Measurements from ENCODE around the gene CEACAM6.
A peak's percentile ranks its signal among the peaks of the same experiment; 100 is the strongest.
"Not testable (repeated sequence)": the region's sequence is repeated elsewhere in the genome, so short reads cannot be mapped to it uniquely, and the experiment has no call there.

Gene CEACAM6

DNA sequence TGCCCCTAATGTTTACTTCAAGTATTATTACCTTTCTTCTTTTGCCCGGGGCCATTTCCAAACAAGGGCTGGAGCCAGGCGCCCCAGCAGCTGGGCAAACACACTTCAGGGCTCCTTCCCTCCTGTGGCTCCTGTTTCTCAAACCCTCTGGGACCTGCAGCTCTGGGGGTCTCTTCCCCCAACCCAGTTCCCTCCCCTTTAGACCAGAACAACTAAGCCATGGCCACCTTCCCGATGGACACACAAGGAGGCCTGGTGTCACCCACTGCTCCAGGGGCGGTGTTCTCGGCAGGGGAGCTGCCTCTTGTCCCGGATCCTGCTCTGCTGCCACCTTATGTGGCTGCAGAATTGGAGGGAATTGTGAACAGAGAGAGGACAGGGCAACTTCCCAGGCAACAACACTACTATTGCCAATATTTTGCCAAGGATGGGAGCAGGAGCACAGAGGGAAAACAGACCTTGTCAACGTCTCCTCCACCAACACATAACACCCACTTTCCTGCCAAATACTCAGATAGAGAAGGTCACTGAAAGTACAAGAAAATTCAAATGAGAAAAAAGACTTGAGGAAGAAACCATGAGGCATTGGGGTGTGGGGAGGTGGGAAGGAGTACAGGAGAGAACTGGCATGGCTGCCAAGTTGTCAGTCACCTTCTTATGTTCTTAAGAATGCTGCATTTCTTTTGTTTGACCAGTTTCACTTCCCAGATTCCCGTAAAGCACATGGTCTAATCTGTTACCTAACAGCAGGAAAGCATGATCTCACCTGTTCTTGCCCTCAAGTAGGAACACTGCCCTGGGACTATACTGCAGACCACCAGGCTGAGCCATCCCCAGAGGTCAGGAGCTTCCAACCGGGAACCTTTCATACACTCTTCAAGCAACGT, 4.8 kb upstream of the CEACAM6 start:
- not testable (repeated sequence) for DNase-seq

DNA sequence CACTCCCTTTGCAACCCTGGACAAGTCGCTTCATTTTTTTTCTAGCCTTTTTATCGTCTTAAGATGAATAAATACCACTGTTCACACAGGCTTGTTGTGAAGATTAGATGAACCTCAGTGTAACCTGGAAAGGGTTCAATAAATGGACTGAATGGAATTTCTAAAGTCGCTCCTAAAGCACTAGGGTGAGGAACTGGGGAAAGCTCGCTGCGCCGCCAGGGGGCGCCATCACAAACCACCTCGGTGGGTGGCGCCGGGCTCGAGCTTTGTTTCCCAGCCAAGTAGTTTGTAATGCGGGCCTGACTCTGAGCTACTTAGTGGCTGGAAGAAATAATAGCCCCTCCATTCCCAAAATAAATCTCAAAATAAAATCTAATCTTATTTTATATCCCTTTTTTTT, 2.2 kb upstream of the CEACAM6 start:
- peak; percentile 65 to 70 for DNase-seq

DNA sequence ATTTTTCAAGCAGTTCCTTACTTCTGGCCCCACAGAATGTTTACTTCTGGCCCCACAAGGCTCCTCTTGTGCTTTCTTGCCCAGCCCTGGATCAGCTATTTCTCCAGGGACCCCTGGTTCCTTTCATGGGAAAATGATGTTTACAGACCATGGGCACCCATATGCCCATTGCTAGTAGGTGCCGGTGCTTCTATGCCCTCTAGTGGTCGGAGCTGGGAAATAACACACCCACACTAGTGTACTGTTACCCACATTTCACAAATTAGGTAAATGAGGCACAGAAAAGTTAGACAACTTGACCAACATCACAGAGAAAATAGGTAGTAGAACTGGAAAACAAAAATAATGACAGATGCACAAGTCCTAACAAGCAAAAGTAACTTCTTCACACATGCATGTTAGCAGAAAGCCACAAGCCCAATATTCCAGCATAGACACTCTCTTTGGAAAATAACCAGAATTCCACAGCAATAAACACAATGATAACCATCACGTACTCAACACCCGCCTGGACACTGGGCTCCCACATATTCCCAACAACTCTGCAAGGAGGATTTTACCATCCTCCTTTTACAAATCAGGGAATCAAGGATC, 1.3 kb upstream of the CEACAM6 start:
- peak; percentile 63 to 72 for DNase-seq

DNA sequence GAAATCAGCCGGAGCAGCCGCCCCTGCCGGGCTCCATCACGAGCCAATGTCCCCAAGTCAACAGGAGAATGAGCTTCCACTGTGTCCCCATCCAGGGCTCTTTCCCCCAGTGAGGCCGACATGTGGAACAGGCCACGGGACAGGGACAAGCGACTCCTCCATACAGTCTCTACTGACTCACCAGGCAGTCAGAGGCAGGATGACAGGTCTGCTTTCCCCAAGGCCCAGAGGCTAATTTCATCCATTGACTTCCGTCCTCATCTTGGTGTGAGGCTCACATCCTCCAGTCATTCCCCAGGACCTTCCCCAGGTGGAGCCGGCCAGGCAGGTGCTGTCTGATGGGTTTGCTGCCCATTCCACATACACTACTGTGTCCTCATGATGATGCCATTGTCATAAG, 3.5 kb downstream of the CEACAM6 start:
- DNase-seq, result no peak

DNA sequence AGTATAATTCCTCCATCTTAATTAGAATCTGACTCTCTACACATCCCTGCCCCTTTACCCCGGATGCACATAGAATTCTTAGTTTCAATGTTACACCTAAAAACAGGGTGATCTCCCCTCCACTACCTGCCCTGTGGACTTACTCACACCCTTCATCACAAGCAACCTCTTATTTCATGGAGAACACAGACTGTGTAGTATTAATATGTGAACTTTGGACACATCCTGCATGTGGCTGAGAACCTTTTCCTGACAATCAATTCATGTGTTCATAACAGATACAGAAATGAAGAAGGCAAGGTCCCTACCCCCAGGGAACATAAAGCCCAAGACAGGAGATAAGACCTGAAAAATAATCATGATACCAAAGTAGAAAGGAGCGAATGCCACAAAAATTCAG, 11.8 kb downstream of the CEACAM6 start:
- DNase-seq, result no peak

DNA sequence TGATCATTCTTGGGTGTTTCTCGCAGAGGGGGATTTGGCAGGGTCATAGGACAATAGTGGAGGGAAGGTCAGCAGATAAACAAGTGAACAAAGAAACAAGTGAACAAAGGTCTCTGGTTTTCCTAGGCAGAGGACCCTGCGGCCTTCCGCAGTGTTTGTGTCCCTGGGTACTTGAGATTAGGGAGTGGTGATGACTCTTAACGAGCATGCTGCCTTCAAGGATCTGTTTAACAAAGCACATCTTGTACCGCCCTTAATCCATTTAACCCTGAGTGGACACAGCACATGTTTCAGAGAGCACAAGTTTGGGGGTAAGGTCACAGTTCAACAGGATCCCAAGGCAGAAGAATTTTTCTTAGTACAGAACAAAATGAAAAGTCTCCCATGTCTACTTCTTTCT, 12.8 kb downstream of the CEACAM6 start:
- DNase-seq, result not testable (repeated sequence)

DNA sequence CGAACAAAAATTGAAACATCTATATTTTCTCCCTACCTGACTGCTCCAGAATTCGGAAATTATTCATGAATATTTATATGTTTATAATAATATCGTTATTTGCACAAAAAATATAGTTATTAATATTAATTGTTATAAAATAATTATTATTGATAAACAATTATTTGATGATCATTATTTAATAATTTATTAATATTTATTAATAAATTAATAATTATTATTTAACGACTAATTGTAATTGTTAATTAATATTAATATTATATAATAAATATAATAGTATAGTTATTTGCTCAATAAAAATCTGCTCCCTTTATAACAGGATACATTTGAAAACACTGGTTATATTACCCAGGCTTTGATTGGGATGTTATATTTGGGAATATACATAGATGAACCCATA, 14.3 kb downstream of the CEACAM6 start:
- DNase-seq, result no peak

DNA sequence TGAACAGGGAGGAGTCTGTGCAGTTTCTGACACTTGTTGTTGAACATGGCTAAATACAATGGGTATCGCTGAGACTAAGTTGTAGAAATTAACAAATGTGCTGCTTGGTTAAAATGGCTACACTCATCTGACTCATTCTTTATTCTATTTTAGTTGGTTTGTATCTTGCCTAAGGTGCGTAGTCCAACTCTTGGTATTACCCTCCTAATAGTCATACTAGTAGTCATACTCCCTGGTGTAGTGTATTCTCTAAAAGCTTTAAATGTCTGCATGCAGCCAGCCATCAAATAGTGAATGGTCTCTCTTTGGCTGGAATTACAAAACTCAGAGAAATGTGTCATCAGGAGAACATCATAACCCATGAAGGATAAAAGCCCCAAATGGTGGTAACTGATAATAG, 16.1 kb downstream of the CEACAM6 start:
- no peak for DNase-seq

DNA sequence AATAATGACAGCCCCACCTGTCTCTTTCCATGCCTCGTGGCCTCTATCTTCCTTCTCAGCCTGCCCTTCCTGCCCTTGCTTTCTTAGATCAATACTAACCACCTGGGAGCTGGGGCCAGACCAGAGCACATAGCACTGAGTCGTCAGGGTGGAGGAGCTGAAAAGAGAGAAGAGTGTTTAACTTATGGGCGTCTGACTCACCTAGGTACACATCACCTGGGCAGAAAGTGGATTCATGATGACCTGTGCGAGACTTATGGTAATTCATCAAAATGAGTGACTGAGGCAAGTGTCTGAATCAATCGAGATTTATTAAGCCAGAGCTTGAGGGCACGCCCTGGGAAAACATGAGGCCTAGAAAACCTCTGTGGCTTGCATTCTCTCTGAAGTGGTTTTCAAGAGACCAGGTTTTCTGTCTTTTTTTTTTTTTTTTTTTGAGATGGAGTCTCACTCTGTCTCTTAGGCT, 19.2 kb downstream of the CEACAM6 start:
- DNase-seq, result peak; percentile 30 to 61

DNA sequence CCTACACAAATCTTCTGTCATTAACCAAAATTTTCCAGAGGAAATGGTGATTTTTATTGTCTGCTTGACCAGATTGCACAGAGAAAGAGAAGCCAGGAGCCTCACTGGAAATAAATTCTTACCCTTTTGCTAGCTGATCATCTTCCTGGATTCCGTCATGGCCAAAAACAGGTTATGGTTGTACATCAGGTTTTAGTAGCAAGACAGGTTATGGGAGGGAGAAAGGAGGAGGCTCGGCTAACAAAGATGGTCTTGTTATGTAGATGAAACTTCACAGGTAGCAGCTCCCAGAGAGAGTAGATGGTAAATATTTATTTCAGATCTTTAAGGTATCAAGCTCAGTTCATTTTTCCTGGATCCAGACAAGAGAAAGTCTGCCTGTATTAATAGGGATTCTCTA, 21.4 kb downstream of the CEACAM6 start:
- no peak for DNase-seq

DNA sequence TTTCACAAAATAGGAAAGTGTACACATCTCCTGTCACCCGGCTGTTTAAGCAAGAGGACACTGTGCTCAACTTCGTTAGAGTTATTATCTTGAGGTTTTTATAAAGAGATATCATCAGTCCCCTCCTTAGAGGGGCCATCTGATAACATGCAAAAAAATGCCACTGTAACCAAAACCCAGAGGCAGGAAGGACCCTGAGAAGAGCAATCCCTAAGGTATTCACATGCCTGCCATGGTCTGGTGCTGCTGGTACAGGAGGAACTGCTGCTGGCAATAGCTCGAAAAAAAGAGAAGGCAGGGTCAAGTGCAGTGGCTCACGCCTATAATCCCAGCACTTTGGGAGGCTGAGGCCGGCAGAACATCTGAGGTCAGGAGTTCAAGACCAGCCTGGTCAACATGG, 28.3 kb downstream of the CEACAM6 start:
- no peak for DNase-seq

DNA sequence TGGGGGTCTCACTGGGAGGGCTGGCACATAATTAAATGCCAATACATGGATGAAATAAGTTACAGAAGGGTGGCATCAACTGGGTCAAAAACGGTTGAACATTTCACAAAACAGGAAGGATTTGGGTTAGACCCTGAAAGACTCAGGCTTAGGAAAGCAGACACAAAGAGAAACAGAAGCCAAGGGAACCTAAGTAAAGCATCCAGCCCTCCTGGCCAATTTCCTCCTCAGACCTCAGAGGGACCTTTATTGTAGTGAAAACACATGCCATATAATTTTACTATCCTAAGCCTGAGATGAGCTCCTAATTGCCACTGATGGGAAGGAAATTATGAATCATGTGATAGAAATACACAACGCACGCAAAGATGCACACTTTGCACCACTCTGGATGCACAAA, 29.0 kb downstream of the CEACAM6 start:
- DNase-seq, result no peak

DNA sequence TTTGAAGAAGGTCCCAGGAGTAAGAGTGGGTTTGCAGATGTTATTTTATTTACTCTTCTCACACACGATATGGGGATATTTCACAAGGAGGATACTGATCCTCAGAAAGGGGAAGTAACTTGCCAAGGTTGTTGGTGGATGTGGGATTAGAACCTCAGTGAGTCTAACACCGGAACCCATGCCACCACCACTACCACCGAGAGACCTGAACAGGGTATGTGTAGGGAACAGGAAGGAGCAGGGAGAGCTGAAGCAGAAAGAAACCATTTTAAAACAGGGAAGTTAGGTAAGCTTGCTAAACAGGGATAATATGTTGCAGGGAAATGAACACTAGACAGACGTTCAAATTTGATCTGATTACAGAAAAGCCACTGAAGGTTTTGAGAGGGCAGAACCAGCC, 29.4 kb downstream of the CEACAM6 start:
- peak in 1 of 2 donors; percentile 16 for DNase-seq

DNA sequence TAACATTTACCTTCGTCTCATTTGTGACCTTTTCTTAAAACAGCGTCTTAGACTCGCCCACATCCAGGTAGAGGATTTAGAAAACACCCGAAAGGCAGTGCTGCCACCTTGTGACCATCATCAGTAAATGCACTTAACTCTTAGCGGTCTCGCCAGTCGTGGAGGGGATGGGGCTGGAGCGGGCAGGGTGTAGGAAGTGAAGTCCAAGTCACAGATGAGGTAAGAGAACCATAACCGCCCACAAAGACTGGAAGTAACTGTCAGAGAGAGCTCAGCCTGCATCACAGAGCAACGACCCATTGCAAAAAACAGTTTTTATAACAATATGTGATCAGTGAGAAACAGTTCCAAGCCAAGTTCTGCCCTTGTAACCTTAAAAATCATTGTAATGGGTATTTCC, 30.3 kb downstream of the CEACAM6 start:
- DNase-seq, result peak; percentile 78

DNA sequence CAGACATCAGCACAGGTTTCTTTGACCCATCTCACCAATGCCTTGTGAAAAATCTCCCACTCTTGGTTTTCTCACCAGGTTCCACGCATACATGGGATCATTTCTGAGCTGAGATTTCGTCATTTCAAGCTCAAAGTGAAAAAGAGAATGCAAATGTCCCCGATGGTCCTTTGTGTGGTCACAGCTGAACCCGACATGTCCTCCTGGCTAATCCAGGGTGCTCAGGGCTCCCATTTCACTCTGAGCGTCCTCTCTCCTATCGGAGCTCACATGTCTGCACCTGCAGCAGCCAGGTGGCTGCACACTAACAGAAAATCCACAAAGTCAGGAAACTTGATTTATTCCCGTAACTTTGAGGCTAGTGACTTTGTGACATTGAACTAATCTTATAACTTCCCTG, 31.7 kb downstream of the CEACAM6 start:
- DNase-seq, result no peak

DNA sequence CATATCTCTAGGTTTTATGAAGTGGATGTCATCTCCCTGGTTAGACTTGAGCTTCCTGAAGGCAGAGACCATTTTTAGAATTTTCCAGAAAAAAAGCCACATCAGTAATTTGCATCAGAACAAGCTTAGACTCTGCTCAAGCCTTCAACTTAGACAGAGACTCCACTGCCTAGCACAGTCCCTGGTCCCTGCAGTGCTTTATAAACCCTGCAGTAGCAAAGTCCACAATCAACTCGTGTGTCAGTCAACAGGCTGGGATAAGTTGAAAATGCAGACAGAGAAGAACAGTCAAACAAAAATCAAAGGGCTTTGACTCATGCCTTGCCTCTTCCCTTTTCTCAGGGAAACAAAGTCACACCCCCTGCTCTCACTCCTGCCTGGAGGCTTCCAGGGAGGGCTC, 33.2 kb downstream of the CEACAM6 start:
- DNase-seq, result not testable (repeated sequence)

DNA sequence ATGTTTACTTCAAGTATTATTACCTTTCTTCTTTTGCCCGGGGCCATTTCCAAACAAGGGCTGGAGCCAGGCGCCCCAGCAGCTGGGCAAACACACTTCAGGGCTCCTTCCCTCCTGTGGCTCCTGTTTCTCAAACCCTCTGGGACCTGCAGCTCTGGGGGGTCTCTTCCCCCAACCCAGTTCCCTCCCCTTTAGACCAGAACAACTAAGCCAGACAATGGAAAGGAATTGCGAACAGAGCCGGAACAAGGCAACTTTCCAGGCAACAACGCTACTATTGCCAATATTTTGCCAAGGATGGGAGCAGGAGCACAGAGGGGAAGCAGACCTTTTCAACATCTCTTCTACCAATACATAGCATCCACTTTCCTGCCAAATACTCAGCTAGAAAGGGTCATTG, 33.7 kb downstream of the CEACAM6 start:
- not testable (repeated sequence) for DNase-seq

DNA sequence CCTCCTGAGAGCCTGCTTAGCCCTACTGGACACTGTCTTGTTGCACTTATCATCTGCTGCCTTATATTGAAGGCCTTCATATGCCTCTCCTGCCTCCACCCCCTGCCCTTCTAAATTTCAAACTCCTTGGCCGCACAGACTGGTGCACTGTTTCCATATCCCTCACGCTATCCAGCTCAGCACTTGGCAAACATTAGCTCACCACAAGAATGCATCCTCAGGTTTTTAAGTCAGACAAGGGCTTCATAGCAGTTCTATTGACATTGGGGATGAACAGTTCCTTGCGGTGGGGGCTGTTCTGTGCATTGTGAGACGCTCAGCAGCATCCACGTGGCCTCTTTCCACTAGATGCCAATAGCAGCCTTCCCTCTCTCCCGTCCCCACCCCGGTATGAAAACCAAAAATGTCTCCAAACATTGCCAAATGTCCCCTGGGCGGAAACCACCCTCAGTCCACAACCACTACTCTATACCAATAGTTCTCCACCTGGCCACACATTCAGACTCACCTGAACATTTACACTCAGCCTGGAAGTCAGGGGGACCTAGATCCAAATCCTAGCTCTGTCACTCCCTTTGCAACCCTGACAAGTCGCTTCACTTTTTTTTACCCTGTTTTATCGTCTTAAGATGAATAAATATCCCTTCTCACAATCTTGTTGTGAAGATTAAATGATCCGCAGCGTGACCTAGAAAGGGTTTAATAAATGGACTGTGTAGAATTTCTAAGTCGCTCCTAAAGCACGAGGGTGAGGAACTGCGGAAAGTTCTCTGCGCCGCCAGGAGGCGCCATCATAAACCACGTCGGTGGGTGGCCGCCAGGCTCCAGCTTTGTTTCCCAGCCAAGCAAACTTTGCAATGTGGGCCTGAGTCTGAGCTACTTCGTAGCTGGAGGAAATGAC, 37.4 kb downstream of the CEACAM6 start:
- peak; percentile 34 to 47 for DNase-seq

DNA sequence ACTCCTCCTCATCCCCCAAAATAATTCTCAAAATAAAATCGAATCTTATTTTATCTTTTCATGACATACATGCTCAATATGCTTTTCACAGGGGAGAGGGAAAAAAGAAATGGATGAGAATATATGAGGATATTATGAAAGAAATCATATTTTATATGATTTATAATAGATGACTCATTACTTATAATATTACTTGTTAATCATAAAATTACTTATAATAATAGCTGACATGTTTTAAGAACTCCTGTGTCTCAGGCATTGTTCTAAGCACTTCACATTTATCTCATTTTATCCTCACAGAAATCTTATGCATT, 38.0 kb downstream of the CEACAM6 start:
- no peak for DNase-seq

DNA sequence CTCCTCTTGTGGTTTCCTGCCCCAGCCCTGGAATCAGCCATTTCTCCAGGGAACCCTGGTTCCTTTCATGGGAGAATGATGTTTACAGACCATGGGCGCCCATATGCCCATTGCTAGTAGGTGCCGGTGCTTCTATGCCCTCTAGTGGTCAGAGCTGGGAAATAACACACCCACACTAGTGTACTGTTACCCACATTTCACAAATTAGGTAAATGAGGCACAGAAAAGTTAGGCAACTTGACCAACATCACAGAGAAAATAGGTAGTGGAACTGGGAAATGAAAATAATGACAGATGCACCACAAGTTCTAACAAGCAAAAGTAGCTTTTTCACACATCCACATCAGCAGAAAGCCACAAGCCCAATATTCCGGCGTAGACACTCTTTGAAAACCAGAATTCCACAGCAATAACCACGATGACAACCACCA, 39.7 kb downstream of the CEACAM6 start:
- peak; percentile 62 to 69 for DNase-seq

DNA sequence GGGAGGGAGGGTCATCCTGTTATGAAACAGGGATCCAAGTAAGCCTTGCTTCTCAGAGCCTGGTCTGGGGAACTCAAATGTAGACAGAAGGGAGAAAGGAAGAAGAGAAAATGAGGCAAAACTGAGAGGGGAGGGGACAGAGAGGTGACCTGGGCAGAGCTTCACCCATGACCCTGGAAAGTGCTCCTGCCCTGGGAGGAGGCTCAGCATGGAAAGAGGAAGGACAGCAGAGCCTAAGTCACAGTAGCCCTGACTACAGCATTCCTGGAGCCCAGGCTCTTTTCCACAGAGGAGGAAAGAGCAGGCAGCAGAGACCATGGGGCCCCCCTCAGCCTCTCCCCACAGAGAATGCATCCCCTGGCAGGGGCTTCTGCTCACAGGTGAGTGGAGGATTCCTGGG, 41.0 kb downstream of the CEACAM6 start, which contains the start of gene CEACAM3:
Gene CEACAM3, plus strand, starts transcription at position 226 of the 400 bp plus-strand sequence. Its CDS starts 91 bp downstream, at position 317.
- DNase-seq, result no peak

DNA sequence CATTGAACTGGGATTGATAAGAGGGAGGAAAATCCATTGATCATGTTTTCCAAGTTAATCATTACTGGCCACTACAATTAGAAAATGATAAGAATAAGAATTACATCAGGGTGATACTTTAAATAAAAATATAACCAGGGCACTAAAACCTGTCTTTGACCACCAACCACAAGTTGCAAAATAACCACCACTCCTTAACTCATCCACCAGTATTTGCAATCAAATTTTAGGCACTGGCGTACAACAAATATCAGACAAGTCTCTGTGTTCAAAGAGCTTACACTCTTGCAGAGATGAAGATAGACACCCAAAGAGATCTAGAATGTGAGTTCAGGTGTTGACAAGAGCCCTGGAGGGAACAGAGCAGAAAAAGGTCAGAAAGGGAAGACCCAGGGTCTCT, 41.6 kb downstream of the CEACAM6 start:
- no peak for DNase-seq

DNA sequence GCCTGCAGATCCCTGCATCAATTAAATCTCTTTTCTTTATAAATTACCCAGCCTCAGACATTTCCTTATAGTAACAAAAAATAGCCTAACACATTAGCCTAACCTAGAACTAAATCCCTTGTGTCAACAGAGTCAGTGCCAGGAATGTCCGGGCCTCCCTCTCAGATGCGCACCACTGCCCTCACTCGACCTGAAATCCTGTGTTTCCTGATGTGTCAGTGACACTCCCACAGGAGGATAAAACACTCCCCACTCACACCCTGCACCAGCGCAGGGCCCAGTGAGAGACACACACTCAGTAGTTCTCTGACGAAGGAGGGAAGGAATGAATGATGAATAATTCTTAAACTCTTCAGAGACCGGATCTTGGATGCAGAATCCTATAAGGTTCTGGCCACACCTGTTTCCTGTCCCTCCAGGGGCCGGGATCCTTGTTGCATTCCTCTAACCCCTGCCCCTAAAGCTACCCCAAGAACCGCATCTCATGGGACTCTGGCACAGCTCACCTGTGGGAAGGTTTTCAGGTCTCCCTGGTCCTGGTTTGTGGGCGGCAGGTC, 44.2 kb downstream of the CEACAM6 start:
- no peak for DNase-seq
